Spleen (tissue), 11 donors: ENCODE measurements around the gene CNGA3. TPM values are rescaled to one million over a fixed set of nuclear protein-coding genes. Genes with fewer than 3 reads are reported as not detected.
"Not testable (repeated sequence)": the region's sequence is repeated elsewhere in the genome, so short reads cannot be mapped to it uniquely, and the experiment has no call there.

Experiments
- DNase-seq: peaks from one replicate; pipeline ENCODE4 v3.0.0-alpha.2; 2020
- H3K27ac ChIP-seq, 8 donors: fragments of 200-600 bp; sonication (generic) in 7 of 8; 1 replicate in 4 of 8; 2 replicates in 4 of 8; pipeline versions ENCODE4 v1.5.0 to v1.8.0; 2016 to 2021; ENCODE audit warnings: inconsistent platforms in 4 of 8, mild to moderate bottlenecking in 4 of 8, moderate library complexity in 1 of 8
- H3K27me3 ChIP-seq, 7 donors: fragments of 200-600 bp; sonication (generic) in 6 of 7; replicated peaks in 1 of 7; 1 replicate in 4 of 7; 2 replicates in 3 of 7; pipeline versions ENCODE4 v1.5.0 to v1.8.0; 2016 to 2021; ENCODE audit warnings: inconsistent platforms in 3 of 7, mild to moderate bottlenecking in 1 of 7
- H3K36me3 ChIP-seq, 6 donors: fragments of 200-600 bp; sonication (generic) in 5 of 6; 1 replicate in 4 of 6; 2 replicates in 2 of 6; pipeline versions ENCODE4 v1.5.0 to v1.8.0; 2016 to 2021; ENCODE audit warnings: inconsistent platforms in 2 of 6
- H3K4me1 ChIP-seq, 6 donors: fragments of 200-600 bp; sonication (generic) in 5 of 6; 1 replicate in 3 of 6; 2 replicates in 3 of 6; pipeline versions ENCODE4 v1.5.0 to v1.8.0; 2016 to 2021; ENCODE audit warnings: inconsistent platforms in 3 of 6
- H3K4me3 ChIP-seq, 8 donors: fragments of 200-600 bp; sonication (generic) in 7 of 8; 1 replicate in 4 of 8; 2 replicates in 4 of 8; pipeline versions ENCODE4 v1.5.0 to v1.8.0; 2016 to 2021; ENCODE audit warnings: inconsistent platforms in 4 of 8, mild to moderate bottlenecking in 4 of 8, moderate library complexity in 2 of 8
- H3K9me3 ChIP-seq, 8 donors: fragments of 200-600 bp; sonication (generic) in 7 of 8; 1 replicate in 4 of 8; 2 replicates in 4 of 8; pipeline versions ENCODE4 v1.5.0 to v1.8.0; 2016 to 2021; ENCODE audit warnings: inconsistent platforms in 4 of 8
- CTCF ChIP-seq, 11 experiments: fragments of 200-600 bp in 7 of 11; fragments of 450-650 bp in 4 of 11; sonication (generic) in 4 of 11; IDR thresholded peaks in 8 of 11; conservative IDR thresholded peaks in 3 of 11; 1 replicate in 7 of 11; 2 replicates in 4 of 11; pipeline versions ENCODE4 v1.4.0 to v1.8.0; 2016 to 2021; ENCODE audit warnings: antibody characterized with exemption in 11 of 11, inconsistent platforms in 4 of 11, mild to moderate bottlenecking in 1 of 11
- POLR2A ChIP-seq, 3 donors: fragments of 450-650 bp; IDR thresholded peaks; one replicate each; pipeline ENCODE4 v1.5.1; 2017; ENCODE audit warnings: antibody characterized with exemption in 3 of 3, mild to moderate bottlenecking in 1 of 3
- POLR2AphosphoS5 ChIP-seq, 3 donors: sonication (generic); formaldehyde crosslinking; IDR thresholded peaks; one replicate each; pipeline ENCODE4 v1.5.1; 2017; ENCODE audit warnings: antibody characterized with exemption in 3 of 3
- WGBS, 5 donors: extraction: QIAGEN DNeasy Blood & Tissue Kit in 3 of 5; methylation state at CpG; one replicate each; pipeline versions ENCODE4 v1.1.5 to v1.1.7; 2013 to 2018; 5-methylcytosine and 5-hydroxymethylcytosine counted together
- intact Hi-C: fragments of 100-400 bp; cut with DNase I; formaldehyde crosslinking; loops from one replicate; pipeline ENCODE4 v1.15.0; 2023; ENCODE audit warnings: low total_unique reads
- polyA plus RNA-seq, 3 donors: library from polyadenylated mRNA; stranded (reverse); fragments of 200-250 nt; gene quantifications; one replicate each; pipeline ENCODE4 v1.2.1, GENCODE V29; 2013
- total RNA-seq, 7 donors: library from RNA; depleted of rRNA in 3 of 7; stranded (reverse); fragments of >200 nt in 3 of 7; fragmentation: NEBNext Ultra II Directional in 4 of 7; extraction: Animal tissue kit (Norgen Biotek cat#: 25700) in 4 of 7; gene quantifications; one replicate each; pipeline versions ENCODE4 v1.1.0 to v1.2.1, GENCODE V29; 2016 to 2021
- donor health status: healthy with polysubstance abuse.
- donor health status: DM: no; HTN: no; CAD: no; lungs with moderate emphysema.
- donor health status: DM: no; HTN: no; CAD: no.
- donor health status: Bipolar disorder and iron deficiency.
- donor health status: healthy.
- donor health status: DM: no; HTN: no; CAD: no.
- donor health status: DM: yes; HTN: yes; CAD: no.

Gene CNGA3
- total and polyA plus RNA-seq, 10 donors = not detected

DNA sequence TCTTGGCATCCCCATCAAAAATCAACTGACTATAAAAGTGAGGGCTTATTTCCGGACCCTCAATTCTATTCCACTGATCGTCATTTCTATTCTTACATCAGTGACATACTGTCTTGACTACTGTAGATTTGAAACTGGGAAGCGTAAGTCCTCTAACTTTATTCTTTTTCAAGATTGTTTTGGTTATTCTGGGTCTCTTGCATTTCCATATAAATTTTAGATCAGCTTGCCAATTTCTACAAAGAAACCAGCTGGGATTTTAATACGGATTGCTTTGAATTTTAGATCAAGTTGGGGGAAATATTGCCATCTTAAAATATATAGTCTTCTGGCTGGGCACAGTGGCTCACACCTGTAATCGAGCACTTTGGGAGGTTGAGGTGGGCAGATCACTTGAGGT is 80.5 kb downstream of the CNGA3 start:
- H3K36me3 ChIP-seq = no peaks in the 10 kb centered on the region
- no peak for TF ChIP-seq POLR2AphosphoS5 (IDR thresholded peaks at IDR 0.05)
- TF ChIP-seq POLR2A (IDR thresholded peaks at IDR 0.05) = no peak
- TF ChIP-seq CTCF (IDR thresholded peaks at IDR 0.05 in 8 of 11, conservative IDR thresholded peaks at IDR 0.05 in 3 of 11) = no peak
- WGBS, 5 donors = 91 to 96% (median 94%) methylated on average over 5 of the region's 5 CpGs
- DNase-seq = no peak
- H3K4me3 ChIP-seq = no peak overlapping the region
- no peaks in the 10 kb centered on the region for H3K27me3 ChIP-seq
- no peak overlapping the region for H3K27ac ChIP-seq
- H3K4me1 ChIP-seq = no peaks in the 10 kb centered on the region
- peaks cover 3 to 17% (median 14%) of the 10 kb centered on the region in 8 donors for H3K9me3 ChIP-seq
- intact Hi-C loops = no loop called here

DNA sequence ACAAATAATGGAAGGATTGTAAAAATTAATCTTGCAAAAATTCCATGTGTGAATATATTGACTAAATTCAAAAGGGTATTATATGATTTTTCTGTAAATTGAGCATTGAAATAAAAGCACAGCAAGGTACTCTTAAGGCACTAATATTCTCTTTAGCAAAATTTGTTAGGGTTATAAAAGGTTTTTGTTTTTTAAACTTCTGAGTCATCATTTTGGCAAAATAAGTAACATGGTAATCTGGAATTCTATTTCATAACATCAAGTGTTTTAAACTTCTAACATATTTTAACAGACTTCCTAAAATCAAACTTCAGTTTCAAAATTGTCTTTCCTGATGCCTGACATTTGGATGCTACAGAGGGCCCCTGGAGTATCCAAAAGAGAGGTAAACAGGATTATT is 85.9 kb downstream of the CNGA3 start:
- peaks cover 0 to 30% (median 2%) of the 10 kb centered on the region in 8 donors for H3K9me3 ChIP-seq
- intact Hi-C loops = no loop called here
- H3K4me3 ChIP-seq = no peak overlapping the region
- DNase-seq = no peak
- TF ChIP-seq POLR2A (IDR thresholded peaks at IDR 0.05) (no peak), POLR2AphosphoS5 (IDR thresholded peaks at IDR 0.05) (no peak), CTCF (IDR thresholded peaks at IDR 0.05 in 8 of 11, conservative IDR thresholded peaks at IDR 0.05 in 3 of 11) (no peak)
- no peaks in the 10 kb centered on the region for H3K27me3 ChIP-seq
- no peaks in the 10 kb centered on the region for H3K4me1 ChIP-seq
- H3K27ac ChIP-seq = no peak overlapping the region
- no peaks in the 10 kb centered on the region for H3K36me3 ChIP-seq

GRCh38 chr2:98433363-98433964 is 87.2 kb downstream of the CNGA3 start:
- intact Hi-C loops = no loop called here
- no peak overlapping the region for H3K4me3 ChIP-seq
- no peak overlapping the region for H3K27ac ChIP-seq
- no peak for DNase-seq
- peaks cover 0 to 35% (median 5%) of the 10 kb centered on the region in 8 donors for H3K9me3 ChIP-seq
- no peaks in the 10 kb centered on the region for H3K27me3 ChIP-seq
- H3K36me3 ChIP-seq = no peaks in the 10 kb centered on the region
- 64 to 80% (median 70%) methylated on average over 2 of the region's 2 CpGs for WGBS, 5 donors
- no peaks in the 10 kb centered on the region for H3K4me1 ChIP-seq
- no peak for TF ChIP-seq POLR2AphosphoS5 (IDR thresholded peaks at IDR 0.05)
- no peak for TF ChIP-seq CTCF (IDR thresholded peaks at IDR 0.05 in 8 of 11, conservative IDR thresholded peaks at IDR 0.05 in 3 of 11)
- TF ChIP-seq POLR2A (IDR thresholded peaks at IDR 0.05) = no peak

GRCh38 chr2:98434492-98434891 is 88.2 kb downstream of the CNGA3 start:
- 82 to 97% (median 89%) methylated on average over 3 of the region's 3 CpGs for WGBS, 5 donors
- DNase-seq = no peak
- no peaks in the 10 kb centered on the region for H3K36me3 ChIP-seq
- H3K9me3 ChIP-seq = peaks cover 0 to 46% (median 15%) of the 10 kb centered on the region in 8 donors
- no peaks in the 10 kb centered on the region for H3K4me1 ChIP-seq
- TF ChIP-seq POLR2AphosphoS5 (IDR thresholded peaks at IDR 0.05) (no peak), CTCF (IDR thresholded peaks at IDR 0.05 in 8 of 11, conservative IDR thresholded peaks at IDR 0.05 in 3 of 11) (no peak), POLR2A (IDR thresholded peaks at IDR 0.05) (no peak)
- no peak overlapping the region for H3K4me3 ChIP-seq
- intact Hi-C loops = no loop called here
- no peak overlapping the region for H3K27ac ChIP-seq
- no peaks in the 10 kb centered on the region for H3K27me3 ChIP-seq

GRCh38 chr2:98435670-98436069 is 89.4 kb downstream of the CNGA3 start:
- H3K4me1 ChIP-seq, DNase-seq, intact Hi-C loops, H3K27ac ChIP-seq, H3K27me3 ChIP-seq, H3K4me3 ChIP-seq, H3K36me3 ChIP-seq: not testable (repeated sequence)
- 88 to 97% (median 94%) methylated on average over 4 of the region's 4 CpGs for WGBS, 5 donors
- peaks cover 0 to 56% (median 23%) of the 10 kb centered on the region in 8 donors for H3K9me3 ChIP-seq
